ENCODE results near the gene TMUB1.
A peak's percentile ranks its signal among the peaks of the same experiment; 100 is the strongest.

Gene TMUB1

DNA sequence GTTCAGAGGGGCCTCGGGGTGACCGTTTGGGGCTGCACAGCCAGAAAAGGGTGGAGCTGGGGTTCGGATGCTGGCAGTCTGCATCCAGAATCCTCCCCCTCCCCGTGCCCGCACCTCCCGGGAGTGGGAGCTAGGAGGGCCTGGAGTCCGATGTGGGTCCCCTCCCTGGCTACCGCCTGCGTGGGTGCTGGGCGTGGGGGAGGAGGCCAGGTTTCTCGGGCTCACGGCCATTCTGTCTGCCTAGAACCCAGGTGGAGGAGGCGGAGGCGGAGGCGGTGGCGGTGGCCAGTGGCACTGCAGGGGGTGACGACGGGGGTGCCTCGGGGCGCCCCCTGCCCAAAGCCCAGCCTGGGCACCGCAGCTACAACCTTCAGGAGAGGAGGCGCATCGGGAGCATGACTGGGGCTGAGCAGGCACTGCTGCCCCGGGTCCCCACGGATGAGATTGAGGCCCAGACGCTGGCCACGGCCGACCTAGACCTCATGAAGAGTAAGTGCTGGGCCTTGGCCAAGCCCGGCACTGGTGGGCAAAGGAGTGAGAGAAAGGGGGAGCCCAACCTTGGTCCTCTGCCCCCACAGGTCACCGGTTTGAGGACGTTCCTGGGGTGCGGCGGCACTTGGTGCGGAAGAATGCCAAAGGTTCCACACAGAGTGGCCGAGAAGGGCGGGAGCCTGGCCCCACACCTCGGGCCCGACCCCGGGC lies 16.9 kb downstream of the TMUB1 start:
- DNase-seq = no peak

DNA sequence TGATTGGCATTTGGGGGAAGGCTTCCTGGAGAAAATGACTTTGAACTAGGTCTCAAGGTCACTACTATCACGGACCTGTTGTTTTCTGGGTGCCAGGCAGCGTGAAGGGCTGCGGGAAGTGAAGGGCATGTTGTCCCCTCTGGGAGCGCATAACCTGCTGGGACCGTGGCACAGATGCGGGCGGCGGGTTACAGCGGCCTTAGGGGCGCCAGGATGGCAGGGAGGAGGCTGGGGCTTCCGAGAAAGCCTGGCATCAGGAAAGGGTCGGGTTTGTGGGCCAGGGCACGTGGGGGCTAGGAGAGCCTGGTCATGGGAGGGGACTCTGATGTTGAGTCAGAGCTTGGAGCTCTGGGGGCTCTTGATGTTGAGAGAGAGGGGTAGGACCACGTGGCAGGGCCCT lies 17.8 kb downstream of the TMUB1 start:
- no peak for DNase-seq

DNA sequence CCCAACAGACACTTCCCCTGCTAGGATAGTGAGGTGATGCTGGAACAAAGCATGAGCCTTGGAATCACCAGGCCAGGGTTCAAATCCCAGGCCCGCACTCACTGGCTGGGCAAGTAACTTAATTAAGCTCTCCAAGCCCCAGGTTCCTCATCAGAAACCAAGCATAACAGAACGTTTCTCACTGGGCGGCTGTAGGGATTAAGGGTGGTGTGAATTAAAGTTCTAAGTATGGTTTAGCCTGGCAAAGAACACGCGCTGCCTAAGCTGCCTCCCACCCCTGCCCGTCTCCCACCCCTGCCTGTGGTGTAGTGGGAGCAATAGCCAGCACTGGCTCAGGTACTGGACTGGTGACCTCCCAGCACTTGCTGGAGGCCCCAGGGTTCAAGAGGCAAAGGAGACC lies 18.3 kb downstream of the TMUB1 start:
- DNase-seq = no peak

DNA sequence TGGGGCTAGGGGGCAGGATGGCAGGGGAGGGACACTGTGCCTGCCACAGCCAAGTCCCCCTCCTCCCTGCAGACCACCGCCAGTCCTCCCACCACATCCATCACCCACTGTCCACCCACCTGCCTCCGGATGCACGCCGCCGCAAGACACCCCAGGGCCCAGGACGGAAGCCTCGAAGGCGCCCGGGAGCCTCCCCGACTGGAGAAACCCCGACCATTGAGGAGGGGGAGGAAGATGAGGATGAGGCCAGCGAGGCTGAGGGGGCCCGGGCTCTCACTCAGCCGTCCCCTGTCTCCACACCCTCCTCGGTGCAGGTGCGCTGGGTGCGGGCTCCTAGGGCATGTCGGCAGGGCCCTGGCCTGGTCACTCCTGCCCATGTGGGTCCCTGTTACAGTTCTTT lies 18.8 kb downstream of the TMUB1 start:
- no peak for DNase-seq

DNA sequence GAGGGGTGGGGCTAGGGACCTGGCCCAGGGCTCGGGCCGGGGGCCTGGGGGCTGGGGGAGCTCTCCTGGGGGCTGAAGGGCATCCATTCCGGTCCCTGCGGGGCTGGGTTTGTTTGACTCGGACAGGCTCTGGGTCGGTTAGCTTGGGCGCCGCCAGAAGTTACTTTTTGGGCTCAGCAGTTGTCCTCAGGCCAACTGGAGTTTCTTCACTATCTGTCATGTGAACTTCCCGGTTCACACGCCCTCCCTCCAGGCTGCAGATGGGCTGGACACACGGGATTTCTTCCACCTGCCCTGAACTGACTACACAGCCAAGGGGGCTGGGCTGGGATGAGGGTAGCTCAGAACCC lies 20.1 kb downstream of the TMUB1 start:
- DNase-seq = no peak

DNA sequence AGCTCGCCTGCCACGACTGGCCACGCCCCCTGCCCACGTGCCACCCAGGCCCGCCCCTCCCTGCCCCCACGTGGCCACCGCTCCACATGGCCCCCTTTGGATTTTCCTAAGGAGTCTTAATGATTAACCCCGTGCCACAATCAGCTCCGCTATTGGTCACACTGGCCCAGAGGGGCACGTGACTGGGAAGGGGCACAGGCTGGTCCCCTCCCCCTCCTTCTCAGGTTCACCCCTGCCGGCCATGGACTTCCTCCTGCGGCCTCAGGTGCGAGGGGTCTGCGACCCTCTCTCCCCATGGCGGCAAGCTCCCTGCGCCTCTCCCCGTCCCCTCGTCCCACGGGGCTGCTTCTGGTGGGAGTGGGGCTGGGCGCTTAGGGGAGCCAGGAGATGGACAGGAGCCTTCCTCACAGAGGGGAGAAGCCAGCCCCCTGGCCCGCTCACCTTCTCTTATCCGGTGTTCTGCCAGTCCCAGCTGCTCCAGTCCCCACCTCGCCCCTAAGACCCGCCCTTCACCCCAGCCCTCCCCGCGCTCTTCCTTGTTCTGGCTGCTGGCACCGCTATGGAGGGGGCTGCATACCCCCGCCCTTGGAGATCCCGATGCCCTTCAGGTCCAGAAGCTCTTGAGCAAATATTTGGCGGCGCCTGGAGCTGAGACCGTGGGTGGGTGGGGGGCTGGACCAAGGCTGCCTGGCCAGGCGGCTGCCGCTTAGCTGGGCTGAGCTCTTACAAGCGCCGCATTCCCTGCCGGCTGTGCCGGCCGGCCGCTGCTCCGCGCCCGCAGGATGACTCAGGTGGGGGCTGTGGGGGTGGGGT lies 20.7 kb downstream of the TMUB1 start:
- DNase-seq = no peak

DNA sequence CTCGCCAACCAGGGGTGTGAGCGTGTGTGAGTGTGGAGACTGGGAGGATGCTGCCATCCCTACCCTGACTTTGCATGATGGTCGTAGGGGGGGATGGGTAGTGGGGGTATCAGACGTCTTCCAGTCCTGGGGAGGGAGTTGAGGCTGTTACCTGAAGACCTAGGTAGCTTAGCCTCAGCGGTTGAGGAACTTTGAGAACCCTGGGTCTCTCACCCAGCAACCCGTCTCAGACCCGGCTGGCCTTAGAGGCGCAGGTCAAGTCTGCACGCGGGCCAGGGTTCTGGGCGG lies 21.2 kb downstream of the TMUB1 start:
- DNase-seq = no peak

DNA sequence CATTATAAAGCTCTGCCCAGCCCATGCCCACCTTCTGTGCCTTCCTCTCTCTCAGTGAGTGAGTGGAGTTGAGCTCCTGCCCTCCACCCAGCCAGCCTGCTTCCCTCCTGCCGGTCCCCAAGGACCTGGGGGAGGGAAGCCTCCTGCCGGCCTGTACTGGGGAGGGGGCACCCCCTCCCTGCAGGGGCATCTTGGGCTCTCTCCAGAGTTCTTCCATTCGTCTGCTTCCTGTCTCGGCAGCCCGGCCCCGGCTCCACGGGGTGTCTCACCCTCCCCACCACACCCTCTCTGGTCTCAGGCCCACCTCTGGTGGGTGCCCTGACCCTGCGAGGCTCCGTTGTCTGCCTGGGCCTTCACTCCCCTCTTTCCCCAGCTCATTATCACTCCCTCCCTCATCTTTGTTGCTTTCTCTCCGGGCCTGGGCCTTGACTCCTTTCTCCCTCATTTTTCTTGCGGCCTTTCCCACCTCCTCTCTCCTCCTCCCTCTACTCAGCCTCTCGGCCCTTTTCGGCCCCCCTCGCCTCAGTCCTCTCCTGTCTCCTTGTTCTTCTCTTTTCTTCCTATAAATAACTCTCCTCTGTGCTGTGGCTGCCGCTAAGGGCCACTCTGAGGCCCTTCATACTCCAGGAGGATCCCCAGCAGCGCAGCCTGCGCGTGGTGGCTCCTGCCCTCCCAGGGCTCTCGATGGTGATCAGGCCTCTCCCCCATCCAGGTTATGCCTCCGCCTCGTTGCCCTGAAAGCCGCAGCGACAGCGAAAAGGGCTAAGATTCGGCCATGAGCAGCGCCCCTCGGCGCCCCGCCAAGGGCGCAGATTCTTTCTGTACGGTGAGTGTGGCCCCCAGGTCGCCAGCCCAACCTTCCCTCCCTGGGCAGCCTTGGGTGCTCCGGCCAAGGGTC lies 21.8 kb downstream of the TMUB1 start:
- no peak for DNase-seq

DNA sequence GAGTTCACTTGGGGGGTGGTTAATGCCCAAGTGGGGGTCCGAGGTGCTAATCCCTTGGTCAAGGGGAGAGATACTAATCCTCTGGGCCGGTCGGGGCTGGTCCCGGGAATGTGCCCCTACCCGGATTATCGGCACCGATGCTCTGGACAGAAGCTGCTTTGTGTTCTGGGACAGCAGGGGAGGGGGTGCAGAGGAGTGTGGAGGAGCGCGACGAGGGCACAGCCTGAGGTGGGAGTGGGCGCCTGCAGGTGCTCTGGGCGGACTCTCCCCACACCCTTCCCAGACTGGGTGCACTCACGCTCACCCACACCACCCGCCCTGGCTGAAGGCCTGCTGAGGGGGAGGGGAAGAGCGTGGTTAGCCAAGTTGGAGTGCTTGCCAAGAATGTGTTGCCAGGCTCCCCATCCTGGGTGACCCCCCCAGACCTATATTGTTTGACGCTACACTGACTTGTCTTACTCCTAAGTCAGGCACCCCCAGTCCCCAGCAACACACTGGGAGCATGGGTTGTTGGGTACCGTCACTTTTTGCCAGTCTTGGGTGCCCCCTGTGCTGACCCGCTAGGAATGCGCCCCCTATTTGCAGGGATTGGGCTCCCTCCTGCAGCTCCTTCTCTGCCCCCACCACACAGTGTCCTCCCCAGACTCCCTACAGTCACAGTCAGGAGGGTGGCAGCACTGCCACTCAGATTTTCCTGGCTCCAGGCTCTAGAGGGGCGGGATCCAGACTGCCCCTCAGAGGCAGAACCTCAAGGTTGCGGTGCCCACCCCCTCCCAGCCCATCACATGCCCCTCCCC lies 22.7 kb downstream of the TMUB1 start:
- peak; percentile 22 for DNase-seq

DNA sequence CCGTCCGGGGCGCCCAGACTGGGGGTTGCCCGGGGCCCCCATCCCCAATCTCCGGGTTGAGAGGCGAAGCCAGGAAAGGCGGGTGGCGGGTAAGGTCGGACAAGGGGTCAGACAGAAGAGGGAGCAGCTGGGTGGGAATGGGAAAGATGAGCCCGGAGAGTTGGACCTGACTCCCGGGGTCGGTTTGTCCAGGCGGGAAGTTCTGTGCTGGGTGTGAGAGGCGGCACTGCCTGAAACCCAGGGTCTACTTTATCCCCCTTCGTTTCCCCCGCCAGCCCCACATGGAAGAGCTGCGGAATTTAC lies 23.2 kb downstream of the TMUB1 start:
- DNase-seq = no peak

DNA sequence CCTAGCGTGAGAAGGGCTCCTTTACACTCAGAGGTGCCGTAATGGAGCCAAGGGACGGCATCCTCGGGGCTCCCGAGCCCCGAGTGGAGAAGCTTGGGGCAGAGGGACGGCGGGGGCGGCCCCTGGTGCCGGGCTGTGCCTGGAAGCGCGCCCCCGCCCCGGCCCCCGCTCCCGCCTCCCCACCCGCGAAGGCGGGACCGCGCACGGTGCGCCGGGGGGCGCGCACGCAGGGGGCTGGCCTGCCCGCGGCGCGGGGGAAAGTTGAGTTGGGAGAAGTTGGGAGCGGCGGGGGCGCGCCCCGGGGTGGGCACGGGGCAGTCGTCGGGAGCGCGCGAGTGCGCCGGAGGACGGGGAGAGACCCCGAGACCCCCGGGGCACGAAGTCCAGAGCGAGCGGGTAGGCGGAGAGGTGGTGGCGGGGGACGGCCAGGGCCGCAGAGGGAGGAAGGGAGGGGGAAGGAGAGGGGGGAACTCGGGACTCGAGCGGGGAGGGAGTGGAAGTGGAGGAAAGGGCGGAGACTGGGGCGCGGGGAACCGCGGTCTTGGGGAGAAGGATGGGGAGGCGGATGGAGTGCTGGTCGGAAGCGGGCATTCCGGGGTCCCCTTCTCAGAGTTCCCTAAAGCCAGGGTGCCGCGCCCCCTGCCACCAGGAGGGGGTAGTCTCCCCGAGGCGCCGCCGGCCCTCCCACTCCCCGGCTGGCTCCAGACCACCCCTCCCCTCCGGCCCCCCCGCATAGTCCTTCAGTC lies 23.8 kb downstream of the TMUB1 start, which contains the start of gene SLC4A2:
TSS of gene SLC4A2 (plus strand) at position 223 of the 746 bp plus-strand sequence. CDS start 2,399 bp downstream, outside the sequence.
- peak; percentile 72 for DNase-seq

DNA sequence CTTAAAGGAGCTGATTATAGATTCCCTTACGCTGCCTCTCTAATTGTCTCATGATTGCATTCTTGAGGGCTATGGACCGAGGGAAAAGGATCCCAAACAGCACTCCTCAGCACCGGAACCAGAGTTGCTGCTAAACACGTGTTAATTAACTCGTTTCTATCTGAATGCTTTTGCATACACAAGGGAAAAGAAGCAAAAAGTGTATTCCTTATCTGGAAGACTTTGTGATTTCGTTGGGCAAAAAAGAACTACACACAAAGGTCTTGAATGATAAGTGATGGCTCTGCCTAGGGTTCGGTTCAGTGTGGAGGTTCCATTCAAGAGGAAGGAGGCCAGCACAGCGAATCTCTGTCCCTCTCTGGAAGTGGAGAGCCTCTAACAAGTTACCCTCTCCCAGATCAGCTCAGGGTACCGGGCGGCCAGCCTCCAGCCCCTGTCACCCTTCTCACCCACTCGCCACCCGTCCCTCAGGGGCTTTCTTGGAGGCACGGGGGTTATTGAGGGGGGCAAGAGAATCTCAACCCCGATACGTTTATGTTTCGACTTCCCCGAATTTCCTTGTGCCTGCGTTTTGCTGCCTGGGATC lies 24.4 kb downstream of the TMUB1 start:
- DNase-seq = no peak

DNA sequence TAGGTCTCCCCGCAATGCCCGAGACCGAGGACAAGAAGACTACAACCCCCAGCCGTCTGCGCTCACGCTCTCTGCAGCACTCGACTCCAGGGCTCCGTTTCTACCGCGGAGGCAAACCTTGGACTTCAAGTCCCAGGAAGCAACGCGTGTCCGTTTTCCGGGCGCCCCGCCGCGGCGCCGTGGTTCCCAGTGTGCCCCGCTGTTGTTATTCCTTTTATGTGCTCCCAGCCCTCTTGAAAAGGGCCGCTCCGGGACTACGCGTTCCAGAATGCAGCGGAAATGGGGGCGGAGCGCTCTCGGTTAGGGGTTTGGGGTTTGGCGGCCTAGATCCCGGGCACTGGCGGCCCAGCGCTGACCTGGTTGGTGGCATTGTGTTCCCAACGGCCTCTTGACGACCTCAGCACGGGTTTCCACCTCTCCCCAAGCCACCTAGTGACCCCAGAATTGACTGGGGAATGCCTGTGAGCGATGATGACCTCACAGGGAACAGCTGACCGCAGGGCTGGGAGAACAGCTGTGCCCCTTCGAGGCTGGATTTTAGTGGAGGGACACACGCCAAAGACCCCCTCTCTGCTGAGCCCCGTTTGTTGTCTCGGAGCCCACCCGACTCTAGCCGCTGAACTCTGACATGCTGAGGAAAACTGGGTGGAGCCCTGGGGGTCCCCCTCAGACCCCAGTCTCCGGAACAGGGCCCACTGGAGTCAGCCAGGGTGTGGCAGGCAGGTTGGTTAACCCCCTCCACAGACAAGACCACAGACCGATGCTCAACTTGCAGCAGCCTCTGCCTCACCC lies 25.1 kb downstream of the TMUB1 start:
- DNase-seq = peak; percentile 99

DNA sequence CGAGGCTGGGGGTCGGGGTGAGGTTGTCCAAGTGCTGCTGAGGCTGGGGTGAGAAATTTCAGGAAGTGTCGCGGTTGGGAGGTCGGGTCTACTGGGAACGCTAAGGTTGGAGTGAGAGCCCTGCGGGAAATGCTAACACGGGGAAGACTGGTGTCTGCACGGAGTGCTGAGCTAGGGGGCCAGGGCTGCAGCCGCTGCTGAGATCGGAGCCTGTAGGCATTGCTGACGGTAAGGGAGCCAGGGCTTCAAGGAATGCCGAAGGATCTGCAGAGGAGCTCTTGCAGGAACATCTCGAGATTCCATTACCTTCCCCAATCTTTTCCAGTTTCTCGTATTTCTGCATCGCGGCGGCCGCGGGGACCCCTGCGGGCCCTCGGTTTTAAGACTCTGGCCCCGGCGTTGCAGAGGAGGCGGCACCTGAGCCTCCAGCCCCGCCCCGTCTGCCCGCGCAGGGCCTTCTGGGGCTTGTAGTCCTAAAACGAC lies 25.7 kb downstream of the TMUB1 start, which contains the start of gene CDK5:
TSS of gene CDK5 (minus strand) at position 392 of the 483 bp plus-strand sequence. CDS start at position 343, 49 bp downstream.
- DNase-seq = no peak

DNA sequence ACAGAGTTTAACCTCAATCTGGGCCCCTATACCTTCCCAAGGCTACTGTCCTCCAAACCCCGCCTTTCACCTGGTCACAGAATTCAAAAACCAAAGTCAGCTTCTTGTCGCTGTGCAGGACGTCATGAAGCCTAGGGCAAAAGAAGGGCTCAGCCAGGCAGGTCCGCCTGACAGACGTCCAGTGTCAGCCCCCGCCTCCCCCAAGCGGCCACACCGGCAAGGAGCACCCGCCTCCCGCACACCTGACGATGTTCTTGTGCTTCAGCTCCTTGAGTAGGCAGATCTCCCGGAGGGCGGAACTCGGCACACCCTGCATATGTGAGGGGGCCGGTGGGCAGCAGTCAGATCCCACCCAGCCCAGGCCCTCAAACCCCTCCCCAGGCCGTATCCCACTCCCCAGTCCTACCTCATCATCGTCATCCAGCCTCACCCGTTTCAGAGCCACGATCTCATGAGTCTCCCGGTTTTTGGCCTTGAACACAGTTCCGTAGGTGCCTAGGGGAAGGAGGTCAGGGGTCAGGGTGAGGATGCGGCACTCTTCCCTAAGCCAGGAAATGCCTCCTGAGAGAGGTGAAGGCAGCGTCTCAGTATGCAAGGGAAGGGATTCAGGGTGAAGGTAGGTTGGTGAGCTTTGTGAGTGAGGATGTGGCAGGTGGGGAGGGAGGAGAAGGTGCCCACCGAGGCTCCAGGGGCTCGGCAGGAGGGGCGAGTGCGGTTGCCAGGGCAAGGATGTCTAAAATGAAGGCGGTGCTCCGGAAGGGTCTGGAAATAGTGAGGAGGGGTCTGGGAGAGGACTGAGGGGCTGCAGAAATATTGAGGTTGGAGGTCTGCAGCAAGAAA lies 26.4 kb downstream of the TMUB1 start:
- no peak for DNase-seq

DNA sequence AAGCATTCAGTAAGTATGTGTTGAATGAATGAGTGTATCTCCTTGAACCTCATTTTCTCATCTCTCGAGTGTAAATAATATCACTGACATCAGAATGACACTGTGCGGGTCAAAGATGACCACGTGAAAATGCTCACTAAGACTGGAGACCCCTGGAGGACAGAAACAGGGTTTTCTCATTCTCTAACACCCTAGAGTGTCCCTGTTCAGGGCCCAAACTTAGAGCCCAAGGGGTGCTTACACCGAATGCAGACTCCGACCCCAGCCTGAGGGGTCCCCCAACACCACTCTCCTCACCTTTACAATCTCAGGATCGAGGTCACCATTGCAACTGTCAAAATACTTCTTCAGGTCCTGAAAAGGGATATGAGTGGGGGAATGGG lies 27.0 kb downstream of the TMUB1 start:
- DNase-seq = no peak

DNA sequence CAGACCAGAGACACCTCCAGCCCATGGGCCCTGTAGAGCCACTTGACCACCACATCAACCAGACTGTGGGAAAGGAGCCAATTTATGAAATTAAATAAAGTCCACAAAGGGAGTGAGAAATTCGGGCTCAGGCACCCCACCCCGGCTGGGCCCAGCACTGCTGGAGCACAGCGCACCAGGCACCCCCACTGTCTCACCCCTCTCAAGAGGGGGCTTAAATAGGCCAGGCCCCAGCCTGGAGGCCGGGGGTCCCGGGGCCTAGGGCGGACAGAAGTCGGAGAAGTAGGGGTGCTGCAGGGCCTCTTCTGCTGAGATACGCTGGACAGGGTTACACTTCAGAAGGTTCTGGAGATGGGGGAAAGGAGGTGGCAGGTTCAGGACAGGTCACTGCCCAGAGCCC lies 29.5 kb downstream of the TMUB1 start:
- no peak for DNase-seq

DNA sequence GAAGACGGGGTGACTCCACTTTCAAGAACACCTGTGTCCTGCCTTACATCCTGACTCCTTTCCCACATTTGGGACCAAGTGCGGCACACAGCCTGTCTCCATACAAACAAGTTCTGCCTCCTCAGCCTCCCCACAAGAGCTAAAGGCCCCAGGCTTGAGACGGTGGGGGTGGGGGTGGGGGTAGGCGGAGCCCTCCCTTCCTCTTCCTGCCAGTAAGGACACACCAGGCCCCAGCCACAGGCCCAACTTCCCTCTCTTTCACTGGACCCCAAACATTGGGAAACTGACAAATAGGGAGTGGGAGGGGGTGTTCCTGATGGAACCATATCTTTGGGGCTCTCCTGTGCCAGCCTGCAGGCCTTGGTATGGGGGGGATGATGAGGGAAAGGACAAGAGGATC lies 30.2 kb downstream of the TMUB1 start:
- DNase-seq = no peak

DNA sequence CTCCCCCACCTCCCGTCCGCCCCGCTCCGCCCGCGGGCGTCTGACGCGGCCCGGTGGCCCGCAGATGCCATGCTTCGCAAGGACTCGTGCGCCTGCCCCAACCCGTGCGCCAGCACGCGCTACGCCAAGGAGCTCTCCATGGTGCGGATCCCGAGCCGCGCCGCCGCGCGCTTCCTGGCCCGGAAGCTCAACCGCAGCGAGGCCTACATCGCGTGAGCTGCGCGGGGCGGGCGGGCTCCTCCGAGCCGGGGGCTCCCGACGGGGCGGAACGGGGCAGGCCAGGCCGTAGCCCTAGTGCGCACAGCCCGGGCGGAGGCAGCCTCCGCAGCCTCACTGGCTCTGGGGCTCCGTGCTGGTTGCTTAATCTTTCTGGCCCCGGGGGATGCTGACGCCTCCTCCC lies 32.2 kb downstream of the TMUB1 start:
- DNase-seq = peak; percentile 48

Measured in activated CD4-positive, alpha-beta T cell treated with anti-CD3 and anti-CD28 coated beads, Interleukin-2, amount 50 U/mL, for 16 hours (primary cell).